Measurements from ENCODE around the gene CAMKK2.
A peak's percentile ranks its signal among the peaks of the same experiment; 100 is the strongest.
"Not testable (repeated sequence)": the region's sequence is repeated elsewhere in the genome, so short reads cannot be mapped to it uniquely, and the experiment has no call there.

CAMKK2 gene

GRCh38 chr12:121233628-121234020 lies 62.9 kb downstream of the CAMKK2 start:
- DNase-seq (ENCODE audit: extremely low read depth, insufficient read length), result no peak
- Histone ChIP-seq H3K36me3 (ENCODE audit: control insufficient read depth, insufficient read depth, low read length) (peaks cover 34% of the 10 kb centered on the region), H3K27me3 (replicated peaks; ENCODE audit: control insufficient read depth, insufficient read depth, low read length) (no peaks in the 10 kb centered on the region), H3K4me3 (replicated peaks; ENCODE audit: low read depth, low read length) (no peak overlapping the region)
- no peak for TF ChIP-seq CTCF (IDR thresholded peaks at IDR 0.05; ENCODE audit: insufficient read depth, low read length, poor library complexity, severe bottlenecking)

GRCh38 chr12:121232977-121233627 lies 63.4 kb downstream of the CAMKK2 start:
- Histone ChIP-seq H3K4me3 (replicated peaks; ENCODE audit: low read depth, low read length) (no peak overlapping the region), H3K36me3 (ENCODE audit: control insufficient read depth, insufficient read depth, low read length) (peaks cover 34% of the 10 kb centered on the region), H3K27me3 (replicated peaks; ENCODE audit: control insufficient read depth, insufficient read depth, low read length) (no peaks in the 10 kb centered on the region)
- no peak for TF ChIP-seq CTCF (IDR thresholded peaks at IDR 0.05; ENCODE audit: insufficient read depth, low read length, poor library complexity, severe bottlenecking)
- no peak for DNase-seq (ENCODE audit: extremely low read depth, insufficient read length)

GRCh38 chr12:121232163-121232562 lies 64.3 kb downstream of the CAMKK2 start:
- Histone ChIP-seq H3K27me3 (replicated peaks; ENCODE audit: control insufficient read depth, insufficient read depth, low read length) (no peaks in the 10 kb centered on the region), H3K36me3 (ENCODE audit: control insufficient read depth, insufficient read depth, low read length) (peaks cover 31% of the 10 kb centered on the region), H3K4me3 (replicated peaks; ENCODE audit: low read depth, low read length) (no peak overlapping the region)
- TF ChIP-seq CTCF (IDR thresholded peaks at IDR 0.05; ENCODE audit: insufficient read depth, low read length, poor library complexity, severe bottlenecking), result no peak
- DNase-seq (ENCODE audit: extremely low read depth, insufficient read length), result no peak

GRCh38 chr12:121230538-121230907 lies 66.0 kb downstream of the CAMKK2 start:
- H3K4me3 ChIP-seq (replicated peaks; ENCODE audit: low read depth, low read length), result no peak overlapping the region
- no peak for DNase-seq (ENCODE audit: extremely low read depth, insufficient read length)
- TF ChIP-seq CTCF (IDR thresholded peaks at IDR 0.05; ENCODE audit: insufficient read depth, low read length, poor library complexity, severe bottlenecking), result no peak
- H3K27me3 ChIP-seq (replicated peaks; ENCODE audit: control insufficient read depth, insufficient read depth, low read length), result no peaks in the 10 kb centered on the region
- peaks cover 24% of the 10 kb centered on the region for H3K36me3 ChIP-seq (ENCODE audit: control insufficient read depth, insufficient read depth, low read length)

GRCh38 chr12:121229826-121230537 lies 66.5 kb downstream of the CAMKK2 start:
- not testable (repeated sequence) for H3K4me3 ChIP-seq (replicated peaks; ENCODE audit: low read depth, low read length); DNase-seq (ENCODE audit: extremely low read depth, insufficient read length); H3K27me3 ChIP-seq (replicated peaks; ENCODE audit: control insufficient read depth, insufficient read depth, low read length)
- peaks cover 24% of the 10 kb centered on the region for H3K36me3 ChIP-seq (ENCODE audit: control insufficient read depth, insufficient read depth, low read length)
- peak; percentile 87 for TF ChIP-seq CTCF (IDR thresholded peaks at IDR 0.05; ENCODE audit: insufficient read depth, low read length, poor library complexity, severe bottlenecking)
